ENCODE measurements around the gene PNMA8B.

DNA sequence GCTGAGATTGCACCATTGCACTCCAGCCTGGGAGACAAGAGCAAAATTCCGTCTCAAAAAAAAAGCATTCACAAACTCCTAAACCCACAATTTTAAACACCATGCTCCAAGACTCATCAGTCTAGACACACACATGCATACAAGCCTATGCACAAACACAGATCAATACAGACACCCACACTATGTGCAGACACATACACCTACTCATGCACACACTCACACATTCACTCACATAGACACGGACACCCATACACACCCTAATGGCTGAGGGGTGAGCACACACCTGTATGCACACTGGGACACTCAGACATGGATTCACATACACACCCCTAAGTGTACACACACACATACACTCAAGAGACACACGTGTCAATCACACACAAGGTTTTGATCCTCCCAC is 9.3 kb downstream of the PNMA8B start:
- TF ChIP-seq, protein P1, sequence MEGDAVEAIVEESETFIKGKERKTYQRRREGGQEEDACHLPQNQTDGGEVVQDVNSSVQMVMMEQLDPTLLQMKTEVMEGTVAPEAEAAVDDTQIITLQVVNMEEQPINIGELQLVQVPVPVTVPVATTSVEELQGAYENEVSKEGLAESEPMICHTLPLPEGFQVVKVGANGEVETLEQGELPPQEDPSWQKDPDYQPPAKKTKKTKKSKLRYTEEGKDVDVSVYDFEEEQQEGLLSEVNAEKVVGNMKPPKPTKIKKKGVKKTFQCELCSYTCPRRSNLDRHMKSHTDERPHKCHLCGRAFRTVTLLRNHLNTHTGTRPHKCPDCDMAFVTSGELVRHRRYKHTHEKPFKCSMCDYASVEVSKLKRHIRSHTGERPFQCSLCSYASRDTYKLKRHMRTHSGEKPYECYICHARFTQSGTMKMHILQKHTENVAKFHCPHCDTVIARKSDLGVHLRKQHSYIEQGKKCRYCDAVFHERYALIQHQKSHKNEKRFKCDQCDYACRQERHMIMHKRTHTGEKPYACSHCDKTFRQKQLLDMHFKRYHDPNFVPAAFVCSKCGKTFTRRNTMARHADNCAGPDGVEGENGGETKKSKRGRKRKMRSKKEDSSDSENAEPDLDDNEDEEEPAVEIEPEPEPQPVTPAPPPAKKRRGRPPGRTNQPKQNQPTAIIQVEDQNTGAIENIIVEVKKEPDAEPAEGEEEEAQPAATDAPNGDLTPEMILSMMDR (IDR thresholded peaks at IDR 0.05) = no peak
- no peak for TF ChIP-seq POLR2A (IDR thresholded peaks at IDR 0.05)
